ACC112 (cell line): ENCODE measurements around the gene NGEF.

Experiments
- H2AFZ ChIP-seq: fragments of 200-600 bp; sonication (generic); one replicate; pipeline ENCODE4 v1.6.0; 2017; ENCODE audit warnings: antibody characterized with exemption, low read length; ENCODE audit not compliant: unreplicated experiment
- H3K27ac ChIP-seq: fragments of 200-600 bp; sonication (generic); 2 replicates; pipeline ENCODE4 v1.5.1; 2014; ENCODE audit warnings: low read depth, mild to moderate bottlenecking, antibody characterized with exemption, low read length, moderate library complexity
- H3K27me3 ChIP-seq: fragments of 200-600 bp; sonication (generic); 2 replicates; pipeline ENCODE4 v1.6.1; 2014; ENCODE audit warnings: mild to moderate bottlenecking, antibody characterized with exemption, low read length, moderate library complexity, mixed read lengths; ENCODE audit not compliant: insufficient read depth
- H3K36me3 ChIP-seq: fragments of 200-600 bp; sonication (generic); 2 replicates; pipeline ENCODE4 v1.6.1; 2016; ENCODE audit warnings: mild to moderate bottlenecking, antibody characterized with exemption, low read length, moderate library complexity, mixed read lengths; ENCODE audit not compliant: insufficient read depth
- H3K4me1 ChIP-seq: fragments of 200-600 bp; sonication (generic); one replicate; pipeline ENCODE4 v1.6.1; 2016; ENCODE audit warnings: low read length, mixed read lengths; ENCODE audit not compliant: insufficient read depth, unreplicated experiment, control insufficient read depth
- H3K4me3 ChIP-seq: fragments of 200-600 bp; sonication (generic); 2 replicates; pipeline ENCODE4 v1.5.1; 2014; ENCODE audit warnings: mild to moderate bottlenecking, low read depth, low read length
- H3K79me2 ChIP-seq: fragments of 200-600 bp; sonication (generic); one replicate; pipeline ENCODE4 v1.6.0; 2016; ENCODE audit warnings: low read length; ENCODE audit not compliant: control insufficient read depth, unreplicated experiment, insufficient read depth

Gene NGEF

DNA sequence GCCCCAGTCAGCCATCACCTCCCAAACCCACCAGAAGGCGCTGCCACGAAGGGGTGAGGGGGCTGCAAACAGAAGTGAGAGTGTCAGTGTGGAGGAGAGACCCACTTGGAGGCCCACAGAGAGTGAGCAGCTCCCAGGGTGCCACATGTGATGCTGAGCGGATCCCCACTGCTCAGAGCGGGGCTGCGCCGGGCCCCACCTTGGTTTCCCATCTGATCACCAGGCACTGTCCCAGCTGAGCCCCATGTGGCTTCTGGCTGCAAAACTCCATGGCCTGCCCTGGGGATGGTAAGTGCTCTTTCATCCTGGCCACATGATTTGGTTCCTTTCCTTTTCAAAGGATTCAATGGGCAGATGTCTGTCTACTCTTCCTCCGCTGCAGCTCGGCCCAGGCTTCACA lies 119.2 kb downstream of the NGEF start:
- Histone ChIP-seq H3K4me1 (peaks cover 15% of the 10 kb centered on the region), H3K27me3 (no peaks in the 10 kb centered on the region), H3K36me3 (no peaks in the 10 kb centered on the region), H3K4me3 (no peak overlapping the region), H3K27ac (no peak overlapping the region), H2AFZ (no peak overlapping the region), H3K79me2 (no peaks in the 10 kb centered on the region)

GRCh38 chr2:232892843-232893242 lies 120.2 kb downstream of the NGEF start:
- Histone ChIP-seq H3K27me3 (no peaks in the 10 kb centered on the region), H3K4me1 (peaks cover 15% of the 10 kb centered on the region), H3K36me3 (no peaks in the 10 kb centered on the region), H3K79me2 (no peaks in the 10 kb centered on the region), H3K27ac (no peak overlapping the region), H3K4me3 (no peak overlapping the region), H2AFZ (no peak overlapping the region)

DNA sequence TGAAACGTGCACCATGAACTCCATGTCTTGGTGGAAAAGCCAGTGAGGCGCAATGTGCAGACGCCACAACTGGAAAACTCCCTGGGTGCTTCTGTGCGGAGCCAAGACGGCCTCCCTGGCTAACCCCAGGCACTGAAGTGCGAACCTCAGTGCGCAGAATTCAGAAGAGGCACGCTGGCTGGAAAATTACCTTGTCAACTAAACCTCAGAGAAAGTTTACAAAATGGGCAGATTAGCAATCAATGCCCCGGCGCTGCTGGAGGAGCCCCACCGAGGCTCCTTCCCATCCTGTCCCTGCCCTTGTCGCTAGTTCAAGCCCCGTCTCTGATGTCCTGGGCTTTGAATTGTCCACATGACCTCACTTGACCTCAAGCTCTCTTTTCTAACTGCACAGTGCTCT lies 120.8 kb downstream of the NGEF start:
- Histone ChIP-seq H2AFZ (no peak overlapping the region), H3K27me3 (no peaks in the 10 kb centered on the region), H3K36me3 (no peaks in the 10 kb centered on the region), H3K4me1 (peaks cover 15% of the 10 kb centered on the region), H3K4me3 (no peak overlapping the region), H3K27ac (no peak overlapping the region), H3K79me2 (no peaks in the 10 kb centered on the region)

GRCh38 chr2:232891621-232892071 lies 121.4 kb downstream of the NGEF start:
- Histone ChIP-seq H3K79me2 (no peaks in the 10 kb centered on the region), H3K36me3 (no peaks in the 10 kb centered on the region), H3K4me3 (no peak overlapping the region), H3K27me3 (no peaks in the 10 kb centered on the region), H3K27ac (no peak overlapping the region), H3K4me1 (peaks cover 15% of the 10 kb centered on the region), H2AFZ (no peak overlapping the region)

DNA sequence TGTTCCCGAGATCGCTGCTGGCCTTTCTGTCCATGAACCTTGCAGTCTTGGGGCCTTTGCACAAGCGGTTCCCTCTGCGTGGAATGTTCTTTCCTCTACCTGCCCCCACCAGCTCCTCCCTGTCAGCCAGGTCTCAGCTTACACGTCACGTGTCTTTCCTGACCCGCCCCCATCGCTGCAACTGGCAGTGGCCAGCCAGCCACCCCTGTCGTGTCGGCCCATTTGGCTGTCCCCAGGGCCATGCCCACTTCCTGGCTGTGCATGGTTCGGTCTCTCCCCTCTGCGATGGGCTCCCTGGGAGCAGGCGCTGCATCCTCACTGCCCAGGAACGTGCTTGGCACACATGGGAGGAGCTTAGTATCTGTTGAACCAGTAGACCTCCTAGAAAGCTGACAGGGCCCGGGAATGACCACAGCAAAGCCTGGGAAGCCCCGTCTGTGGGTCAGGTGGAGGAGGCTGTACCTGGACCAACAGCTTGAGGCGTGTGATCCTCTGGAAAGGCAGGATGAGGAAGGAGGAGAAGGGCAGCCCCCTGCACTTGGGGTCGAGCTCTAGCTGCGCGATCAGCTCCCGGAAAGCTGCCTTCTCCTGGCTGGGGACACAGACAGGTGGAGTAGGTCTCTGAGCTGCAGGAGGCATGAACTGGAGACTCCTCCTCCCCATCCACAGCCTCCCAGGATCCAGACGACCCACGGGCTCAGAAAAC lies 122.0 kb downstream of the NGEF start:
- no peak overlapping the region for H3K4me3 ChIP-seq
- no peaks in the 10 kb centered on the region for H3K79me2 ChIP-seq
- H2AFZ ChIP-seq, result no peak overlapping the region
- peaks cover 15% of the 10 kb centered on the region for H3K4me1 ChIP-seq
- H3K36me3 ChIP-seq, result no peaks in the 10 kb centered on the region
- no peaks in the 10 kb centered on the region for H3K27me3 ChIP-seq
- H3K27ac ChIP-seq, result no peak overlapping the region

- Histone ChIP-seq H3K4me3 (no peak overlapping the region), H3K79me2 (no peaks in the 10 kb centered on the region), H2AFZ (no peak overlapping the region), H3K27ac (no peak overlapping the region), H3K4me1 (peaks cover 15% of the 10 kb centered on the region), H3K36me3 (no peaks in the 10 kb centered on the region), H3K27me3 (no peaks in the 10 kb centered on the region)
Observed at GRCh38 chr2:232890536-232890895, 122.5 kb downstream of the NGEF start.

DNA sequence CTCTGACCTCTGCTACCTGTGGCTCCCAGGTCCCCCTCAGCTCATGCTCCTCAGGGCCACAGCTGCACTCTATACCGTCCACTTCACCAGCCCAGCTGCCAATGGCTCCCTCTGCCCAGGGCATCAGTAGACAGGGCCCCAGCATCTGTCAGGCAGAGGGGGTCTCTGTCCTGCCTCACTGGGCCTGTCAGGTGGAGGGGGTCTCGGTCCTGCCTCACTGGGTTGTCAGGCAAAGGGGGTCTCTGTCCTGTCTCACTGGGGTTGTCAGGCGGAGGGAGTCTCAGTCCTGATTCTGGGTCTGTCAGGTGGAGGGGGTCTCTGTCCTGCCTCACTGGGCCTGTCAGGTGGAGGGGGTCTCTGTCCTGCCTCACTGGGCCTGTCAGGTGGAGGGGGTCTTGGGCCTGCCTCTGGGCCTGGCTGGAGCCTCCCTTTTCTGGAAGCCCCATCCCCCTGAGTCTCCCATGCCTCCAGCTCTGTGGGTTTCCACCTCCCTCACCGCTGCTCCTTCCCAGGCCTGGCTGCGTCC lies 123.1 kb downstream of the NGEF start:
- Histone ChIP-seq H3K4me1 (peaks cover 15% of the 10 kb centered on the region), H3K27me3 (no peaks in the 10 kb centered on the region), H3K79me2 (no peaks in the 10 kb centered on the region), H3K36me3 (no peaks in the 10 kb centered on the region), H3K27ac (no peak overlapping the region), H2AFZ (no peak overlapping the region), H3K4me3 (no peak overlapping the region)

DNA sequence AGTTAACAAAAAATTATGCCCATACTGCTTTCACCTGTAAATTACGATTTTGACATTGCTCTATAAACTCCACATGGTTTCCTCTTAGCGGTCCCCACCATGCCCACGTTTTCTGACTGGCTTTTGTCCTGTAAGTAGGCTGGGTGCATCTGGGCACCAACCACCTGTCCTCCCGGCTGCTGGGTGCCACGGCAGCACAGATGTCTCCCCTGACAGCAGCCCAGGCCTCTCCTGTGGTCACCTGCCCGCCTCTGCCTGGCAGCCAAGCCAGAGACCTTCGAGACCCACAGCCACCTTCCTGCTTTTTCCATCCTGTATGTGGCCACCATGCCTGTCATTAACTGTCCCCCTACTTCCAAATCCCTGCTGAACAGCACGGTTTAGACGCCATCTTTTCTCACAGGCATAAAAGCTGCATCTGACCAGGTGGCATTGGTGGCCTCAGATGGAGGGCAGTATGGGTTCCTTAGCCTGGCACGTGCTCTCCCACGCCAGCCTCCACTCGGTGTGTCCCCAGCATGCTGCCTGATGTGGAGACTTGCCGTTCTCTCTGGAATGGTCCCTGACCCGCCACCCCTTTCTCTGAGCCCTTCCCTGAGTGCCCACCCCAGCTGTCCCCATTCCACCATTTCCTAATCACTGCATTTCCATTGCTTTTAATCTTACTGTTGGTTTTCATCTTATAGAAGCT lies 124.1 kb downstream of the NGEF start:
- Histone ChIP-seq H3K27me3 (no peaks in the 10 kb centered on the region), H2AFZ (no peak overlapping the region), H3K4me3 (no peak overlapping the region), H3K27ac (no peak overlapping the region), H3K4me1 (peaks cover 15% of the 10 kb centered on the region), H3K36me3 (no peaks in the 10 kb centered on the region), H3K79me2 (no peaks in the 10 kb centered on the region)

- Histone ChIP-seq H3K36me3 (no peaks in the 10 kb centered on the region), H3K27me3 (no peaks in the 10 kb centered on the region), H3K4me3 (no peak overlapping the region), H3K27ac (no peak overlapping the region), H3K79me2 (no peaks in the 10 kb centered on the region), H3K4me1 (peaks cover 15% of the 10 kb centered on the region), H2AFZ (no peak overlapping the region)
Observed at GRCh38 chr2:232888099-232888836, 124.8 kb downstream of the NGEF start.

GRCh38 chr2:232887171-232887850 lies 125.7 kb downstream of the NGEF start:
- Histone ChIP-seq H3K4me1 (peaks cover 15% of the 10 kb centered on the region), H3K36me3 (no peaks in the 10 kb centered on the region), H3K27ac (no peak overlapping the region), H2AFZ (no peak overlapping the region), H3K27me3 (no peaks in the 10 kb centered on the region), H3K4me3 (no peak overlapping the region), H3K79me2 (no peaks in the 10 kb centered on the region)
